Activated CD8-positive, alpha-beta T cell treated with anti-CD3 and anti-CD28 coated beads, Interleukin-2, amount 10 ng/mL, durations not matched to agents 7 days and 5 days (primary cell): Measurements from ENCODE around the gene GRIN2A. TPM values are rescaled to one million over a fixed set of nuclear protein-coding genes. Genes with fewer than 3 reads are reported as not detected.

Experiments used
- ATAC-seq: fragments of 150-1000 bp; cut with Tn5 transposase; one replicate; pipeline ENCODE4 v1.10.0; 2021; ENCODE audit warnings: moderate library complexity
- CTCF ChIA-PET: fragments of 350-600 bp; sonication (Branson Sonifier 250); formaldehyde crosslinking; loops from one replicate; lab custom pipeline; 2021; ENCODE audit warnings: antibody characterized with exemption; lab: Charles Lee
- POLR2A ChIA-PET: fragments of 350-600 bp; sonication (Branson Sonifier 250); formaldehyde crosslinking; loops from one replicate; lab custom pipeline; 2021; ENCODE audit warnings: antibody characterized with exemption; lab: Charles Lee
- DNase-seq: peaks from one replicate; pipeline ENCODE4 v3.0.0-alpha.2; 2020
- H3K27ac Mint-ChIP-seq: one replicate; pipeline ENCODE4 v1.8.0; 2021; ENCODE audit warnings: mild to moderate bottlenecking, mixed read lengths
- H3K27me3 Mint-ChIP-seq: one replicate; pipeline ENCODE4 v1.8.0; 2021; ENCODE audit warnings: low read depth, mixed read lengths
- H3K36me3 Mint-ChIP-seq: one replicate; pipeline ENCODE4 v1.8.0; 2021; ENCODE audit warnings: low read depth, mixed read lengths
- H3K4me1 Mint-ChIP-seq: one replicate; pipeline ENCODE4 v1.8.0; 2021; ENCODE audit warnings: low read depth, mixed read lengths
- H3K4me3 Mint-ChIP-seq: one replicate; pipeline ENCODE4 v1.8.0; 2021; ENCODE audit warnings: mild to moderate bottlenecking, mixed read lengths
- H3K9me3 Mint-ChIP-seq: one replicate; pipeline ENCODE4 v1.8.0; 2022; ENCODE audit warnings: mixed read lengths; ENCODE audit not compliant: insufficient read depth
- total RNA-seq, 2 experiments: library from RNA; stranded (reverse); gene quantifications; one replicate each; pipeline ENCODE4 v1.2.3, GENCODE V29; 2021

The GRIN2A gene
- total RNA-seq, 2 experiments from 2014 or later, result not detected

GRCh38 chr16:9911989-9912388 lies 270.2 kb downstream of the GRIN2A start:
- ChIA-PET CTCF (interaction anchor here (0.6 kb wide), 1 partner anchor 117 kb away, joined by 3 read pairs; no protein-coding TSS in a partner anchor), POLR2A (no interaction called here)
- DNase-seq, result no peak
- ATAC-seq, result no peak
- Mint-ChIP-seq H3K27ac (no peak overlapping the region), H3K27me3 (no peaks in the 10 kb centered on the region), H3K9me3 (no peaks in the 10 kb centered on the region), H3K36me3 (no peaks in the 10 kb centered on the region), H3K4me3 (no peak overlapping the region), H3K4me1 (no peaks in the 10 kb centered on the region)

- ATAC-seq (no peak), DNase-seq (no peak)
- ChIA-PET POLR2A (no interaction called here), CTCF (interaction anchor here (0.6 kb wide), 2 partner anchors 12 to 117 kb away, joined by 3 read pairs; no protein-coding TSS in a partner anchor)
- H3K27ac Mint-ChIP-seq, result no peak overlapping the region
- no peaks in the 10 kb centered on the region for H3K36me3 Mint-ChIP-seq
- H3K9me3 Mint-ChIP-seq, result no peaks in the 10 kb centered on the region
- no peaks in the 10 kb centered on the region for H3K27me3 Mint-ChIP-seq
- no peaks in the 10 kb centered on the region for H3K4me1 Mint-ChIP-seq
- H3K4me3 Mint-ChIP-seq, result no peak overlapping the region
Observed at GRCh38 chr16:9911231-9911630, 271.0 kb downstream of the GRIN2A start.

- Mint-ChIP-seq H3K4me1 (no peaks in the 10 kb centered on the region), H3K36me3 (no peaks in the 10 kb centered on the region), H3K4me3 (no peak overlapping the region), H3K9me3 (no peaks in the 10 kb centered on the region), H3K27me3 (no peaks in the 10 kb centered on the region), H3K27ac (no peak overlapping the region)
- ATAC-seq (no peak), DNase-seq (no peak)
- POLR2A ChIA-PET, result no interaction called here
- CTCF ChIA-PET, result no interaction called here
Observed at GRCh38 chr16:9909072-9909825, 273.0 kb downstream of the GRIN2A start.

- no peaks in the 10 kb centered on the region for H3K27me3 Mint-ChIP-seq
- no peaks in the 10 kb centered on the region for H3K36me3 Mint-ChIP-seq
- ATAC-seq, result no peak
- no peaks in the 10 kb centered on the region for H3K9me3 Mint-ChIP-seq
- no peaks in the 10 kb centered on the region for H3K4me1 Mint-ChIP-seq
- no peak for DNase-seq
- POLR2A ChIA-PET, result no interaction called here
- CTCF ChIA-PET, result no interaction called here
- no peak overlapping the region for H3K27ac Mint-ChIP-seq
- no peak overlapping the region for H3K4me3 Mint-ChIP-seq
Observed at GRCh38 chr16:9908613-9909012, 273.6 kb downstream of the GRIN2A start.

GRCh38 chr16:9907752-9908151 lies 274.5 kb downstream of the GRIN2A start:
- no peaks in the 10 kb centered on the region for H3K27me3 Mint-ChIP-seq
- no peak for DNase-seq
- no peaks in the 10 kb centered on the region for H3K36me3 Mint-ChIP-seq
- H3K4me3 Mint-ChIP-seq, result no peak overlapping the region
- no peak for ATAC-seq
- POLR2A ChIA-PET, result no interaction called here
- no peak overlapping the region for H3K27ac Mint-ChIP-seq
- H3K9me3 Mint-ChIP-seq, result no peaks in the 10 kb centered on the region
- CTCF ChIA-PET, result no interaction called here
- no peaks in the 10 kb centered on the region for H3K4me1 Mint-ChIP-seq

- peaks cover 4% of the 10 kb centered on the region for H3K9me3 Mint-ChIP-seq
- no peak for ATAC-seq
- POLR2A ChIA-PET, result no interaction called here
- no peak overlapping the region for H3K27ac Mint-ChIP-seq
- CTCF ChIA-PET, result no interaction called here
- no peaks in the 10 kb centered on the region for H3K36me3 Mint-ChIP-seq
- no peaks in the 10 kb centered on the region for H3K27me3 Mint-ChIP-seq
- no peak overlapping the region for H3K4me3 Mint-ChIP-seq
- DNase-seq, result no peak
- H3K4me1 Mint-ChIP-seq, result no peaks in the 10 kb centered on the region
Observed at GRCh38 chr16:9906218-9906617, 276.0 kb downstream of the GRIN2A start.

- H3K9me3 Mint-ChIP-seq, result peaks cover 4% of the 10 kb centered on the region
- CTCF ChIA-PET, result no interaction called here
- no peak overlapping the region for H3K4me3 Mint-ChIP-seq
Observed at GRCh38 chr16:9904526-9904925, 277.7 kb downstream of the GRIN2A start.

GRCh38 chr16:9900576-9900975 lies 281.7 kb downstream of the GRIN2A start:
- Mint-ChIP-seq H3K9me3 (peaks cover 4% of the 10 kb centered on the region), H3K36me3 (no peaks in the 10 kb centered on the region), H3K27me3 (no peaks in the 10 kb centered on the region), H3K27ac (no peak overlapping the region), H3K4me1 (no peaks in the 10 kb centered on the region), H3K4me3 (no peak overlapping the region)
- ChIA-PET POLR2A (no interaction called here), CTCF (no interaction called here)
- DNase-seq (no peak), ATAC-seq (no peak)

More at GRCh38 chr16:9904526-9904925, 277.7 kb downstream of the GRIN2A start:
- POLR2A ChIA-PET, result no interaction called here
- no peaks in the 10 kb centered on the region for H3K4me1 Mint-ChIP-seq
- DNase-seq (no peak), ATAC-seq (no peak)
- no peaks in the 10 kb centered on the region for H3K27me3 Mint-ChIP-seq
- H3K27ac Mint-ChIP-seq, result no peak overlapping the region
- H3K36me3 Mint-ChIP-seq, result no peaks in the 10 kb centered on the region

GRCh38 chr16:9898555-9898954 lies 283.7 kb downstream of the GRIN2A start:
- POLR2A ChIA-PET, result no interaction called here
- DNase-seq (no peak), ATAC-seq (no peak)
- CTCF ChIA-PET, result no interaction called here
- H3K27ac Mint-ChIP-seq, result no peak overlapping the region
- H3K4me3 Mint-ChIP-seq, result no peak overlapping the region
- peaks cover 4% of the 10 kb centered on the region for H3K9me3 Mint-ChIP-seq
- H3K27me3 Mint-ChIP-seq, result no peaks in the 10 kb centered on the region
- H3K4me1 Mint-ChIP-seq, result no peaks in the 10 kb centered on the region
- no peaks in the 10 kb centered on the region for H3K36me3 Mint-ChIP-seq

- no peaks in the 10 kb centered on the region for H3K4me1 Mint-ChIP-seq
- H3K36me3 Mint-ChIP-seq, result no peaks in the 10 kb centered on the region
- POLR2A ChIA-PET, result no interaction called here
- DNase-seq, result no peak
- H3K4me3 Mint-ChIP-seq, result no peak overlapping the region
- H3K9me3 Mint-ChIP-seq, result peaks cover 4% of the 10 kb centered on the region
- H3K27ac Mint-ChIP-seq, result no peak overlapping the region
- CTCF ChIA-PET, result no interaction called here
- no peaks in the 10 kb centered on the region for H3K27me3 Mint-ChIP-seq
- no peak for ATAC-seq
Observed at GRCh38 chr16:9898124-9898523, 284.1 kb downstream of the GRIN2A start.

- H3K4me3 Mint-ChIP-seq, result no peak overlapping the region
- H3K27ac Mint-ChIP-seq, result no peak overlapping the region
- CTCF ChIA-PET, result no interaction called here
- DNase-seq, result no peak
- POLR2A ChIA-PET, result no interaction called here
- H3K27me3 Mint-ChIP-seq, result no peaks in the 10 kb centered on the region
- no peaks in the 10 kb centered on the region for H3K4me1 Mint-ChIP-seq
- H3K36me3 Mint-ChIP-seq, result no peaks in the 10 kb centered on the region
- H3K9me3 Mint-ChIP-seq, result no peaks in the 10 kb centered on the region
- no peak for ATAC-seq
Observed at GRCh38 chr16:9895817-9896216, 286.4 kb downstream of the GRIN2A start.

GRCh38 chr16:9885876-9886275 lies 296.4 kb downstream of the GRIN2A start:
- Mint-ChIP-seq H3K4me3 (no peak overlapping the region), H3K27me3 (no peaks in the 10 kb centered on the region), H3K36me3 (no peaks in the 10 kb centered on the region), H3K9me3 (no peaks in the 10 kb centered on the region), H3K27ac (no peak overlapping the region), H3K4me1 (no peaks in the 10 kb centered on the region)
- CTCF ChIA-PET, result no interaction called here
- DNase-seq (no peak), ATAC-seq (no peak)
- POLR2A ChIA-PET, result no interaction called here

- H3K4me1 Mint-ChIP-seq, result no peaks in the 10 kb centered on the region
Observed at GRCh38 chr16:9885467-9885866, 296.8 kb downstream of the GRIN2A start.

More at GRCh38 chr16:9885467-9885866, 296.8 kb downstream of the GRIN2A start:
- no peaks in the 10 kb centered on the region for H3K36me3 Mint-ChIP-seq
- ATAC-seq (no peak), DNase-seq (no peak)
- H3K27me3 Mint-ChIP-seq, result no peaks in the 10 kb centered on the region
- H3K9me3 Mint-ChIP-seq, result no peaks in the 10 kb centered on the region
- no peak overlapping the region for H3K4me3 Mint-ChIP-seq
- POLR2A ChIA-PET, result no interaction called here
- CTCF ChIA-PET, result no interaction called here
- H3K27ac Mint-ChIP-seq, result no peak overlapping the region
